Anterior cingulate cortex (tissue), 58 donors: ENCODE measurements around the gene ZNF488.

Experiments
- DNase-seq, 58 donors: peaks; one replicate each; lab custom pipeline; 2025; lab: John Stamatoyannopoulos, UW

ZNF488 gene

GRCh38 chr10:47368431-47369180 lies 15.5 kb downstream of the ZNF488 start:
- DNase-seq, result no peak

GRCh38 chr10:47367646-47368045 lies 16.4 kb downstream of the ZNF488 start:
- DNase-seq, result no peak

- DNase-seq, result no peak
Observed at GRCh38 chr10:47366731-47367460, 17.2 kb downstream of the ZNF488 start.

- DNase-seq, result no peak
Observed at GRCh38 chr10:47366181-47366631, 17.9 kb downstream of the ZNF488 start.

GRCh38 chr10:47365431-47366180 lies 18.5 kb downstream of the ZNF488 start:
- DNase-seq, result no peak

- no peak for DNase-seq
Observed at GRCh38 chr10:47364911-47365310, 19.2 kb downstream of the ZNF488 start.

- no peak for DNase-seq
Observed at GRCh38 chr10:47364366-47364765, 19.7 kb downstream of the ZNF488 start.

GRCh38 chr10:47363781-47364180 lies 20.3 kb downstream of the ZNF488 start:
- DNase-seq, result no peak

- DNase-seq, result no peak
Observed at GRCh38 chr10:47362199-47362598, 21.9 kb downstream of the ZNF488 start.

- peak in 12 of 58 donors; percentile 13 to 64 (median 22) for DNase-seq
Observed at GRCh38 chr10:47361293-47361692, 22.8 kb downstream of the ZNF488 start.

- DNase-seq, result no peak
Observed at GRCh38 chr10:47360419-47361040, 23.6 kb downstream of the ZNF488 start.

- DNase-seq, result peak in 2 of 58 donors; percentile 24 to 40
Observed at GRCh38 chr10:47359626-47360418, 24.3 kb downstream of the ZNF488 start.

GRCh38 chr10:47359101-47359500 lies 25.0 kb downstream of the ZNF488 start:
- no peak for DNase-seq

- DNase-seq, result no peak
Observed at GRCh38 chr10:47358457-47358856, 25.6 kb downstream of the ZNF488 start.

- no peak for DNase-seq
Observed at GRCh38 chr10:47357911-47358310, 26.2 kb downstream of the ZNF488 start.

- DNase-seq, result no peak
Observed at GRCh38 chr10:47357131-47357582, 26.9 kb downstream of the ZNF488 start.

- DNase-seq, result no peak
Observed at GRCh38 chr10:47356708-47357107, 27.4 kb downstream of the ZNF488 start.

- no peak for DNase-seq
Observed at GRCh38 chr10:47354900-47355299, 29.2 kb downstream of the ZNF488 start.

GRCh38 chr10:47354165-47354564 lies 29.9 kb downstream of the ZNF488 start:
- no peak for DNase-seq

GRCh38 chr10:47353351-47353750 lies 30.7 kb downstream of the ZNF488 start:
- no peak for DNase-seq
